ENCODE results near the gene TOB1. TPM values are rescaled to one million over a fixed set of nuclear protein-coding genes. Genes with fewer than 3 reads are reported as not detected.

The TOB1 gene
- total and polyA plus RNA-seq, 2 of the 4 experiments (the other 2 are of a cell fraction) = 4.3 to 9.0 TPM

- peak overlapping the region; percentile 32; the same call in 1 of the 2 replicates for H3K56ac ChIP-seq (ENCODE audit: extremely low read depth, insufficient read depth, low read length)
- POLR2A ChIA-PET (ENCODE audit: unreplicated experiment) = interaction anchor here (0.5 to 1.0 kb wide), 2 partner anchors 17 to 39 kb away, joined by 3 read pairs; partner anchors contain the start of gene TOB1
These were observed 38.6 kb upstream of the TOB1 start for GRCh38 chr17:50904518-50905459.

More at GRCh38 chr17:50904518-50905459, 38.6 kb upstream of the TOB1 start:
- DNase-seq (no peak), ATAC-seq (ENCODE audit: low read depth) (peak; percentile 57)
- H3K4me1 ChIP-seq (ENCODE audit: control insufficient read depth, insufficient read depth, low read length) = peaks cover 16% of the 10 kb centered on the region
- peak overlapping the region; percentile 54 for H2BK120ac ChIP-seq (ENCODE audit: low read depth, low read length)
- no peaks in the 10 kb centered on the region for H3K9me3 ChIP-seq (ENCODE audit: control insufficient read depth, insufficient read depth, low read length)
- H3K4me3 ChIP-seq (ENCODE audit: insufficient read depth, low read depth, low read length) = no peak overlapping the region
- H3K18ac ChIP-seq (ENCODE audit: low read depth, low read length) = peak overlapping the region; percentile 65
- peak overlapping the region; percentile 80 for H2AFZ ChIP-seq (replicated peaks; ENCODE audit: low read length, poor library complexity)
- in situ Hi-C loops (cut with MboI; ENCODE audit: low sequenced_read_pairs) = no loop called here
- peak overlapping the region; percentile 50; the same call in 1 of the 2 replicates for H2BK20ac ChIP-seq (ENCODE audit: low read depth, low read length)
- H4K8ac ChIP-seq (ENCODE audit: low read depth in 2 of 2, low read length in 2 of 2) = peak overlapping the region; percentile 17 to 78
- H4K91ac ChIP-seq (ENCODE audit: insufficient read depth, low read depth, low read length) = no peak overlapping the region; the same call in none of the 2 replicates
- peak overlapping the region; percentile 43 for H2AK9ac ChIP-seq (replicated peaks; ENCODE audit: low read depth, low read length, poor library complexity)
- no TSS peak for BruUV-seq (replicated peaks)
- peak overlapping the region; percentile 80 for H3K4ac ChIP-seq (ENCODE audit: low read depth, low read length)
- CTCF ChIA-PET = interaction anchor here (0.6 to 0.8 kb wide), 2 partner anchors 35 to 41 kb away, joined by 3 read pairs; no protein-coding TSS in a partner anchor
- H3K14ac ChIP-seq (replicated peaks; ENCODE audit: low read depth, low read length) = peak overlapping the region; percentile 38
- H2BK15ac ChIP-seq (ENCODE audit: low read depth, low read length) = peak overlapping the region; percentile 27; the same call in 1 of the 3 replicates
- peak overlapping the region; percentile 70 for H3K27ac ChIP-seq (ENCODE audit: insufficient read depth, low read length)
- H2BK5ac ChIP-seq (ENCODE audit: low read depth, low read length, poor library complexity, severe bottlenecking) = peak overlapping the region; percentile 65
- peak overlapping the region; percentile 24 for H3K9ac ChIP-seq (ENCODE audit: low read depth, low read length)
- no peak for TF ChIP-seq POLR2A (IDR thresholded peaks at IDR 0.05; ENCODE audit: low read depth, low read length)
- TF ChIP-seq MXI1 (IDR thresholded peaks at IDR 0.05; ENCODE audit: borderline replicate concordance, low read depth, low read length) = no peak
- TF ChIP-seq BHLHE40 (IDR thresholded peaks at IDR 0.05; ENCODE audit: low read depth, low read length) = no peak
- TF ChIP-seq ELK1 (IDR thresholded peaks at IDR 0.05; ENCODE audit: borderline replicate concordance, low read depth, low read length) = no peak
- TF ChIP-seq CHD1 (IDR thresholded peaks at IDR 0.05; ENCODE audit: low read depth, low read length) = no peak
- TF ChIP-seq CEBPB (IDR thresholded peaks at IDR 0.05; ENCODE audit: low read depth, low read length) = no peak
- TF ChIP-seq RAD21 (IDR thresholded peaks at IDR 0.05; ENCODE audit: low read length) = no peak
- TF ChIP-seq MAZ (IDR thresholded peaks at IDR 0.05; ENCODE audit: borderline replicate concordance, low read depth, low read length) = 0 out of 2 replicates have a peak, but pooled peaks have one; percentile 3
- peak overlapping the region; percentile 66 for H3K23ac ChIP-seq (ENCODE audit: low read depth, low read length)
- H3K36me3 ChIP-seq (ENCODE audit: control insufficient read depth, insufficient read depth, low read length) = no peaks in the 10 kb centered on the region
- dilution Hi-C loops (cut with HindIII; ENCODE audit: low sequenced_read_pairs, unreplicated experiment) = no loop called here
- intact Hi-C loops (cut with micrococcal nuclease) = loop anchor here (5.0 kb wide), 1 partner anchor 37 kb away; the partner anchor contains the start of gene TOB1
- WGBS, 2 experiments (ENCODE audit: extremely low coverage in 2 of 2, insufficient read length in 1 of 2) = 20% methylated on average over 4 of the region's 16 CpGs; no CpG with 5 or more reads in 1 of the 2 experiments
- peak overlapping the region; percentile 51 for H2AK5ac ChIP-seq (ENCODE audit: low read depth, low read length)
- peak overlapping the region; percentile 21 for H3K4me2 ChIP-seq (ENCODE audit: low read depth, low read length)
- H4K20me1 ChIP-seq (ENCODE audit: insufficient read depth, low read length) = no peaks in the 10 kb centered on the region
- H4K5ac ChIP-seq (ENCODE audit: low read depth, low read length) = peak overlapping the region; percentile 54
- peaks cover 4% of the 10 kb centered on the region; the same call in 1 of the 2 replicates for H3K9me1 ChIP-seq (ENCODE audit: insufficient read depth, low read length)
- H3K27me3 ChIP-seq (ENCODE audit: control insufficient read depth, insufficient read depth, low read length) = peaks cover 6% of the 10 kb centered on the region
- H3K79me1 ChIP-seq (ENCODE audit: low read depth in 1 of 2, low read length in 2 of 2) = no peaks in the 10 kb centered on the region
